Esophagus muscularis mucosa (tissue), 3 donors: ENCODE results near the gene PCDH9.

Experiments
- CTCF ChIP-seq, 3 experiments: fragments of 200-600 bp in 2 of 3; fragments of 450-650 bp in 1 of 3; sonication (generic) in 2 of 3; IDR thresholded peaks; one replicate each; pipeline ENCODE4 v1.5.1; 2017 to 2019; ENCODE audit warnings: antibody characterized with exemption in 3 of 3, mild to moderate bottlenecking in 2 of 3, moderate library complexity in 1 of 3
- EP300 ChIP-seq: sonication (generic); formaldehyde crosslinking; IDR thresholded peaks from one replicate; pipeline ENCODE4 v1.6.1; 2017; ENCODE audit warnings: antibody characterized with exemption

DNA sequence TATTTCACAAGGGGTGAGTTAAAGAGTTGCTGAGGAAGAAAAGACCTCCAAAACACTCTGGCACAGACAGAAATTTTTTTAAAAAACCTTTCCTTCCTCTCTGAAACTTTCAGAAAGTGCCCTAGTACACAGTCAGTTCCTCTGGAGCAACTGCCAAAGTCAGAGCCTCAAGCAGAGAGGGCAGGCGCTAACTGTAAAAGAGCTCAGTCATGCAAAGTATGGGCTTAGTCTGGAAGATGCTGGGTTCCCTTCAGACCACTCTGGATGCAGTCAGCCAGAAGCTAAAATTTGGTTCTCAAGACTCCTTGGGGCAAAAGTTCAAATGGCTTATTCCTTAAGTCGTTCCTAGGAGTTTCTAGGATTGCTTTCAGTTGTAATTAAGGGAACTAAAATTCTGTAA, 671.6 kb downstream of the PCDH9 start:
- TF ChIP-seq CTCF (IDR thresholded peaks at IDR 0.05) (no peak), EP300 (no peak)
